CD4-positive, alpha-beta T cell (primary cell): ENCODE data around the gene ID4. TPM values are rescaled to one million over a fixed set of nuclear protein-coding genes. Genes with fewer than 3 reads are reported as not detected.

ENCODE experiments used
- ATAC-seq: fragments of 200-7000 bp; cut with Tn5 transposase; one replicate; pipeline ENCODE4 v1.10.0; 2022; ENCODE audit warnings: mild to moderate bottlenecking; ENCODE audit not compliant: poor library complexity
- CTCF ChIA-PET: fragments of 350-600 bp; sonication (Branson Sonifier 250); formaldehyde crosslinking; loops from one replicate; lab custom pipeline; 2021; ENCODE audit warnings: antibody characterized with exemption, inconsistent platforms; lab: Charles Lee
- POLR2A ChIA-PET: fragments of 350-600 bp; sonication (Branson Sonifier 250); formaldehyde crosslinking; loops from one replicate; lab custom pipeline; 2021; ENCODE audit warnings: antibody characterized with exemption, inconsistent platforms; lab: Charles Lee
- DNase-seq, 14 experiments: peaks; one replicate each; pipeline ENCODE4 v3.0.0-alpha.2; 2013 to 2020; ENCODE audit warnings: mixed read lengths in 2 of 14
- H3K27ac ChIP-seq, 2 donors: one replicate each; pipeline versions ENCODE4 v1.5.1 to v1.7.0; 2013; ENCODE audit warnings: low read length in 2 of 2, low read depth in 1 of 2, mild to moderate bottlenecking in 1 of 2
- H3K27me3 ChIP-seq, 2 experiments: 1 replicate in 1 of 2; 2 replicates in 1 of 2; pipeline versions ENCODE4 v1.6.1 to v1.7.0; 2013; ENCODE audit warnings: low read length in 2 of 2, control low read depth in 1 of 2, mild to moderate bottlenecking in 1 of 2, moderate library complexity in 1 of 2; ENCODE audit not compliant: insufficient read depth in 2 of 2, control insufficient read depth in 1 of 2
- H3K36me3 ChIP-seq: one replicate; pipeline ENCODE4 v1.6.1; 2013; ENCODE audit warnings: low read length, control low read depth; ENCODE audit not compliant: insufficient read depth
- H3K4me1 ChIP-seq: one replicate; pipeline ENCODE4 v1.6.1; 2013; ENCODE audit warnings: low read length, control low read depth; ENCODE audit not compliant: insufficient read depth
- H3K4me3 ChIP-seq: one replicate; pipeline ENCODE4 v1.5.1; 2013; ENCODE audit warnings: mild to moderate bottlenecking, low read length, moderate library complexity
- H3K9me3 ChIP-seq, 2 experiments: 1 replicate in 1 of 2; 2 replicates in 1 of 2; pipeline versions ENCODE4 v1.6.1 to v1.7.0; 2013; ENCODE audit warnings: low read length in 2 of 2, mild to moderate bottlenecking in 2 of 2, control low read depth in 1 of 2, moderate library complexity in 1 of 2; ENCODE audit not compliant: control insufficient read depth in 1 of 2, insufficient read depth in 1 of 2
- H3K27ac Mint-ChIP-seq: one replicate; pipeline ENCODE4 v1.8.0; 2020; ENCODE audit warnings: mixed read lengths
- H3K27me3 Mint-ChIP-seq: one replicate; pipeline ENCODE4 v1.8.0; 2021; ENCODE audit warnings: mixed read lengths
- H3K36me3 Mint-ChIP-seq: one replicate; pipeline ENCODE4 v1.8.0; 2021; ENCODE audit warnings: low read depth, mixed read lengths
- H3K4me1 Mint-ChIP-seq: one replicate; pipeline ENCODE4 v1.8.0; 2021; ENCODE audit warnings: low read depth, mixed read lengths
- H3K4me3 Mint-ChIP-seq: one replicate; pipeline ENCODE4 v1.8.0; 2020; ENCODE audit warnings: mild to moderate bottlenecking, mixed read lengths
- H3K9me3 Mint-ChIP-seq: one replicate; pipeline ENCODE4 v1.8.0; 2020; ENCODE audit warnings: mixed read lengths
- intact Hi-C, 2 experiments: fragments of 100-400 bp; cut with DNase I in 1 of 2; cut with micrococcal nuclease in 1 of 2; formaldehyde crosslinking; loops; one replicate each; pipeline versions ENCODE4 v1.15.1 to v1.9.0; 2023 to 2025; cut with DNase I, micrococcal nuclease
- total RNA-seq, 174 experiments: library from RNA in 2 of 174; stranded (reverse) in 2 of 174; gene quantifications; one replicate each; pipeline ENCODE4 v1.2.3 and lab custom pipeline; 2021 to 2026
- TF ChIP-seq, protein P1 (sequence below): fragments of 200-600 bp; IDR thresholded peaks from one replicate; pipeline ENCODE4 v1.8.0; 2022; ENCODE audit warnings: antibody characterized with exemption, mild to moderate bottlenecking

ID4 gene
- total RNA-seq, 2 experiments from 2014 or later = not detected

GRCh38 chr6:19841181-19841580 lies 4.0 kb downstream of the ID4 start:
- Histone ChIP-seq H3K27ac (no peak overlapping the region), H3K36me3 (no peaks in the 10 kb centered on the region), H3K27me3 (peaks cover 22 to 46% of the 10 kb centered on the region in 2 experiments), H3K9me3 (peaks cover 0 to 19% of the 10 kb centered on the region in 2 experiments), H3K4me3 (no peak overlapping the region), H3K4me1 (no peaks in the 10 kb centered on the region)
- ChIA-PET CTCF (no interaction called here), POLR2A (no interaction called here)
- no peak overlapping the region for H3K4me3 Mint-ChIP-seq
- peaks cover 67% of the 10 kb centered on the region for H3K27me3 Mint-ChIP-seq
- no peaks in the 10 kb centered on the region for H3K36me3 Mint-ChIP-seq
- intact Hi-C loops = no loop called here
- DNase-seq (no peak), ATAC-seq (no peak)
- H3K4me1 Mint-ChIP-seq = peaks cover 6% of the 10 kb centered on the region
- TF ChIP-seq, protein P1, sequence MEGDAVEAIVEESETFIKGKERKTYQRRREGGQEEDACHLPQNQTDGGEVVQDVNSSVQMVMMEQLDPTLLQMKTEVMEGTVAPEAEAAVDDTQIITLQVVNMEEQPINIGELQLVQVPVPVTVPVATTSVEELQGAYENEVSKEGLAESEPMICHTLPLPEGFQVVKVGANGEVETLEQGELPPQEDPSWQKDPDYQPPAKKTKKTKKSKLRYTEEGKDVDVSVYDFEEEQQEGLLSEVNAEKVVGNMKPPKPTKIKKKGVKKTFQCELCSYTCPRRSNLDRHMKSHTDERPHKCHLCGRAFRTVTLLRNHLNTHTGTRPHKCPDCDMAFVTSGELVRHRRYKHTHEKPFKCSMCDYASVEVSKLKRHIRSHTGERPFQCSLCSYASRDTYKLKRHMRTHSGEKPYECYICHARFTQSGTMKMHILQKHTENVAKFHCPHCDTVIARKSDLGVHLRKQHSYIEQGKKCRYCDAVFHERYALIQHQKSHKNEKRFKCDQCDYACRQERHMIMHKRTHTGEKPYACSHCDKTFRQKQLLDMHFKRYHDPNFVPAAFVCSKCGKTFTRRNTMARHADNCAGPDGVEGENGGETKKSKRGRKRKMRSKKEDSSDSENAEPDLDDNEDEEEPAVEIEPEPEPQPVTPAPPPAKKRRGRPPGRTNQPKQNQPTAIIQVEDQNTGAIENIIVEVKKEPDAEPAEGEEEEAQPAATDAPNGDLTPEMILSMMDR = no peak
- no peaks in the 10 kb centered on the region for H3K9me3 Mint-ChIP-seq
- no peak overlapping the region for H3K27ac Mint-ChIP-seq

DNA sequence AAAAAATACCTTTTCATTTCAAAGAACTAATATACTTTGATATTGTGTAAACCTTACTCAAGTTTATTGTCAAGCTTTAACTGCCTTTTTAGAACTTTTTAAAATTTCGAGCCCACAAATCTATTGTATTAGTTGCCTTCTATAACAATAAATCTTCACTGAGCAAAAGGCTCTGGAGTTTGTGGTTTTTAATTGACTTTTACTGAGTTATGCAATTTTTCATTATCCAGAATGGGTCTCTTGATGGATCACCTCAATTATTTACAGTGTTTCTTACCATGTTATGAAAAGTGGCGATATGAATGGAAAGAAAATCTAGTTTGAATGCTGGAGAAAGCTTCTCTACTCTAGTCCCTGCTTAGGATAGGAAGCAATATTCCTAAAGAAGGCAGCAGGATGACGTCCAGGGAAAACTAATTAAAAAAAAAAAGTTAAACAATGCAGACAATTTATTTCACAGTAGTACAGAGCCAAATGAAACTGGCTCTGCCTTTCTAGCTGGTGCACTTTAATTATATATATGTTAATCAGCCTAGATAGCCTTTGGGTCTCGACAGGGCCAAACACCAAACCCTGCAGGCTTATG lies 5.0 kb downstream of the ID4 start:
- H3K4me3 ChIP-seq = no peak overlapping the region
- DNase-seq = no peak
- peaks cover 6% of the 10 kb centered on the region for H3K4me1 Mint-ChIP-seq

GRCh38 chr6:19844689-19845088 lies 7.5 kb downstream of the ID4 start:
- DNase-seq (no peak), ATAC-seq (no peak)
- Mint-ChIP-seq H3K4me1 (no peaks in the 10 kb centered on the region), H3K36me3 (no peaks in the 10 kb centered on the region), H3K9me3 (no peaks in the 10 kb centered on the region), H3K27ac (no peak overlapping the region), H3K4me3 (no peak overlapping the region), H3K27me3 (peaks cover 59% of the 10 kb centered on the region)
- H3K4me1 ChIP-seq = no peaks in the 10 kb centered on the region
- TF ChIP-seq, protein P1 = no peak
- H3K27ac ChIP-seq = no peak overlapping the region
- H3K9me3 ChIP-seq = no peaks in the 10 kb centered on the region
- intact Hi-C loops = no loop called here
- H3K36me3 ChIP-seq = no peaks in the 10 kb centered on the region
- peaks cover 3 to 35% of the 10 kb centered on the region in 2 experiments for H3K27me3 ChIP-seq
- CTCF ChIA-PET = no interaction called here
- H3K4me3 ChIP-seq = no peak overlapping the region
- POLR2A ChIA-PET = no interaction called here

More for the DNA sequence above, 5.0 kb downstream of the ID4 start:
- no peak for ATAC-seq
- Mint-ChIP-seq H3K4me3 (no peak overlapping the region), H3K36me3 (no peaks in the 10 kb centered on the region), H3K27me3 (peaks cover 67% of the 10 kb centered on the region), H3K27ac (no peak overlapping the region), H3K9me3 (no peaks in the 10 kb centered on the region)
- TF ChIP-seq, protein P1 = no peak
- Histone ChIP-seq H3K27ac (no peak overlapping the region), H3K9me3 (peaks cover 0 to 14% of the 10 kb centered on the region in 2 experiments), H3K27me3 (peaks cover 14 to 46% of the 10 kb centered on the region in 2 experiments), H3K36me3 (no peaks in the 10 kb centered on the region), H3K4me1 (no peaks in the 10 kb centered on the region)
- CTCF ChIA-PET = no interaction called here
- POLR2A ChIA-PET = no interaction called here
- intact Hi-C loops = no loop called here
